ENCODE data around the gene WNT3. TPM values are rescaled to one million over a fixed set of nuclear protein-coding genes. Genes with fewer than 3 reads are reported as not detected.

WNT3 gene
- total and polyA plus RNA-seq, 11 donors = 0.32 to 2.2 (median 1.2) TPM

GRCh38 chr17:46832945-46833839, 14.7 kb upstream of the WNT3 start:
- ATAC-seq = peak; percentile 56 to 91 (median 77)
- Histone ChIP-seq H3K27ac (peak overlapping the region in 1 of 12 donors; percentile 28), H3K4me3 (no peak overlapping the region), H3K9me3 (no peaks in the 10 kb centered on the region), H3K36me3 (no peaks in the 10 kb centered on the region), H3K27me3 (no peaks in the 10 kb centered on the region), H3K4me1 (no peaks in the 10 kb centered on the region)
- 56 to 63% (median 57%) methylated on average over 16 to 17 of the region's 17 CpGs for WGBS, 4 donors
- peak in 1 of 5 donors; percentile 80 for DNase-seq
- intact Hi-C loops (cut with DNase I) = loop anchor here in 1 of 10 donors (10.0 kb wide), 1 partner anchor 48 kb away; no protein-coding TSS in a partner anchor
- TF ChIP-seq CTCF (IDR thresholded peaks at IDR 0.05) = no peak
- TF ChIP-seq POLR2A (IDR thresholded peaks at IDR 0.05) = no peak

GRCh38 chr17:46832331-46832821, 13.9 kb upstream of the WNT3 start:
- Histone ChIP-seq H3K27me3 (no peaks in the 10 kb centered on the region), H3K36me3 (no peaks in the 10 kb centered on the region), H3K4me1 (no peaks in the 10 kb centered on the region), H3K9me3 (no peaks in the 10 kb centered on the region), H3K4me3 (no peak overlapping the region), H3K27ac (peak overlapping the region in 1 of 12 donors; percentile 28)
- 59 to 70% (median 60%) methylated on average over 6 to 11 of the region's 11 CpGs for WGBS, 4 donors
- TF ChIP-seq CTCF (IDR thresholded peaks at IDR 0.05) (no peak), POLR2A (IDR thresholded peaks at IDR 0.05) (no peak)
- intact Hi-C loops (cut with DNase I) = loop anchor here in 1 of 10 donors (10.0 kb wide), 1 partner anchor 48 kb away; no protein-coding TSS in a partner anchor
- DNase-seq = no peak
- no peak for ATAC-seq

- no peaks in the 10 kb centered on the region for H3K36me3 ChIP-seq
- WGBS, 4 donors = 70 to 73% (median 70%) methylated on average over 10 to 14 of the region's 14 CpGs
These were observed 13.3 kb upstream of the WNT3 start for GRCh38 chr17:46831573-46832330.

More at GRCh38 chr17:46831573-46832330, 13.3 kb upstream of the WNT3 start:
- DNase-seq = no peak
- Histone ChIP-seq H3K4me3 (no peak overlapping the region), H3K27me3 (no peaks in the 10 kb centered on the region), H3K4me1 (no peaks in the 10 kb centered on the region), H3K9me3 (no peaks in the 10 kb centered on the region), H3K27ac (no peak overlapping the region)
- no peak for ATAC-seq
- intact Hi-C loops (cut with DNase I) = loop anchor here in 1 of 10 donors (10.0 kb wide), 1 partner anchor 47 kb away; no protein-coding TSS in a partner anchor
- TF ChIP-seq POLR2A (IDR thresholded peaks at IDR 0.05) (no peak), CTCF (IDR thresholded peaks at IDR 0.05) (no peak)

All from heart left ventricle (tissue), 16 donors.